BLaER1 treated with 17β-estradiol and CSF1 and Interleukin-3, amounts not matched to agents 10 nM and 100 nM (cell line): ENCODE results near the gene GTF2F1.
"Not testable (repeated sequence)": the region's sequence is repeated elsewhere in the genome, so short reads cannot be mapped to it uniquely, and the experiment has no call there.

Experiments
- H3K27ac ChIP-seq, 11 experiments: shearing (Covaris generic); formaldehyde crosslinking; 2 replicates each; pipeline ENCODE4 v1.8.1; 2022
- H3K27me3 ChIP-seq, 11 experiments: shearing (Covaris generic); formaldehyde crosslinking; 2 replicates each; pipeline ENCODE4 v1.8.1; 2022
- H3K36me3 ChIP-seq, 11 experiments: shearing (Covaris generic); formaldehyde crosslinking; 2 replicates each; pipeline ENCODE4 v1.8.1; 2022
- H3K4me1 ChIP-seq, 10 experiments: shearing (Covaris generic); formaldehyde crosslinking; 2 replicates each; pipeline ENCODE4 v1.8.1; 2022
- H3K4me2 ChIP-seq, 11 experiments: shearing (Covaris generic); formaldehyde crosslinking; 2 replicates each; pipeline ENCODE4 v1.8.1; 2022
- H3K4me3 ChIP-seq, 10 experiments: shearing (Covaris generic); formaldehyde crosslinking; 2 replicates each; pipeline ENCODE4 v1.8.1; 2022
- H3K9ac ChIP-seq, 11 experiments: shearing (Covaris generic); formaldehyde crosslinking; 2 replicates each; pipeline ENCODE4 v1.8.1; 2022
- H3K9me3 ChIP-seq, 11 experiments: shearing (Covaris generic); formaldehyde crosslinking; replicated peaks in 1 of 11; 2 replicates each; pipeline ENCODE4 v1.8.1; 2022
- H4K20me1 ChIP-seq, 11 experiments: shearing (Covaris generic); formaldehyde crosslinking; 2 replicates each; pipeline ENCODE4 v1.8.1; 2022
- Cebpa-rat ChIP-seq, 11 experiments: shearing (Covaris generic); IDR thresholded peaks; 2 replicates each; pipeline ENCODE4 v1.8.1; 2022

The GTF2F1 gene

GRCh38 chr19:6373096-6373812 is 19.7 kb downstream of the GTF2F1 start:
- Histone ChIP-seq H3K36me3 (peaks cover 18 to 55% (median 39%) of the 10 kb centered on the region in 11 experiments), H3K27me3 (no peaks in the 10 kb centered on the region)
- TF ChIP-seq Cebpa-rat (IDR thresholded peaks at IDR 0.05), result no peak

GRCh38 chr19:6372594-6373095 is 20.3 kb downstream of the GTF2F1 start, which contains the start of gene ALKBH7:
ALKBH7 (plus strand) TSS chr19:6372794; CDS start chr19:6372821, 27 bp downstream.
- Histone ChIP-seq H3K9me3 (no peaks in the 10 kb centered on the region), H3K4me1 (peaks cover 8 to 16% (median 14%) of the 10 kb centered on the region in 10 experiments; a peak in 19 of 20 replicates), H4K20me1 (peaks cover 0 to 42% (median 4%) of the 10 kb centered on the region in 11 experiments; a peak in 9 of 22 replicates), H3K27me3 (no peaks in the 10 kb centered on the region), H3K36me3 (peaks cover 20 to 55% (median 41%) of the 10 kb centered on the region in 11 experiments), H3K9ac (peak within 1 kb of the TSS; percentile 84 to 92 (median 89)), H3K27ac (peak within 1 kb of the TSS; percentile 80 to 92 (median 88)), H3K4me3 (peak within 1 kb of the TSS; percentile 71 to 88 (median 76)), H3K4me2 (peak within 1 kb of the TSS; percentile 65 to 98 (median 86))
- TF ChIP-seq Cebpa-rat (IDR thresholded peaks at IDR 0.05), result no peak

More at GRCh38 chr19:6373096-6373812, 19.7 kb downstream of the GTF2F1 start:
- Histone ChIP-seq H3K9me3 (no peaks in the 10 kb centered on the region), H3K9ac (peak overlapping the region; percentile 84 to 92 (median 89)), H4K20me1 (peaks cover 0 to 47% (median 5%) of the 10 kb centered on the region in 11 experiments; a peak in 10 of 22 replicates), H3K4me3 (peak overlapping the region; percentile 71 to 88 (median 76)), H3K27ac (peak overlapping the region; percentile 80 to 92 (median 88)), H3K4me1 (peaks cover 8 to 16% (median 14%) of the 10 kb centered on the region in 10 experiments; a peak in 19 of 20 replicates), H3K4me2 (peak overlapping the region; percentile 65 to 87 (median 83))

- Histone ChIP-seq H4K20me1 (peaks cover 0 to 10% (median 0%) of the 10 kb centered on the region in 11 experiments; a peak in 2 of 22 replicates), H3K9me3 (no peaks in the 10 kb centered on the region), H3K27ac (no peak overlapping the region), H3K27me3 (no peaks in the 10 kb centered on the region), H3K36me3 (peaks cover 53 to 67% (median 61%) of the 10 kb centered on the region in 11 experiments), H3K4me2 (no peak overlapping the region), H3K4me1 (peaks cover 13 to 21% (median 15%) of the 10 kb centered on the region in 10 experiments), H3K4me3 (no peak overlapping the region), H3K9ac (peak overlapping the region in 1 of 11 experiments; percentile 41; a peak in 1 of 22 replicates)
- no peak for TF ChIP-seq Cebpa-rat (IDR thresholded peaks at IDR 0.05)
These were observed 28.6 kb downstream of the GTF2F1 start for GRCh38 chr19:6364353-6364752.

- peak overlapping the region; percentile 80 to 93 (median 86) for H3K4me3 ChIP-seq
- H3K27ac ChIP-seq, result peak overlapping the region; percentile 64 to 89 (median 84); a peak in 21 of 22 replicates
These were observed 30.6 kb downstream of the GTF2F1 start for GRCh38 chr19:6362351-6362801.

GRCh38 chr19:6362027-6362350 is 31.0 kb downstream of the GTF2F1 start:
- Histone ChIP-seq H3K27me3 (no peaks in the 10 kb centered on the region), H3K9ac (peak overlapping the region; percentile 82 to 93 (median 91)), H3K36me3 (peaks cover 29 to 43% (median 38%) of the 10 kb centered on the region in 11 experiments), H3K27ac (peak overlapping the region; percentile 64 to 89 (median 84); a peak in 21 of 22 replicates), H3K4me2 (peak overlapping the region; percentile 88 to 99 (median 97)), H3K9me3 (no peaks in the 10 kb centered on the region), H3K4me1 (peaks cover 13 to 21% (median 15%) of the 10 kb centered on the region in 10 experiments), H4K20me1 (peaks cover 0 to 7% (median 0%) of the 10 kb centered on the region in 11 experiments; a peak in 1 of 22 replicates), H3K4me3 (peak overlapping the region; percentile 80 to 93 (median 86))
- no peak for TF ChIP-seq Cebpa-rat (IDR thresholded peaks at IDR 0.05)

More at GRCh38 chr19:6362351-6362801, 30.6 kb downstream of the GTF2F1 start:
- Histone ChIP-seq H3K4me2 (peak overlapping the region; percentile 88 to 99 (median 97)), H3K36me3 (peaks cover 33 to 47% (median 42%) of the 10 kb centered on the region in 11 experiments), H4K20me1 (peaks cover 0 to 7% (median 0%) of the 10 kb centered on the region in 11 experiments; a peak in 1 of 22 replicates), H3K4me1 (peaks cover 13 to 21% (median 15%) of the 10 kb centered on the region in 10 experiments), H3K9me3 (no peaks in the 10 kb centered on the region), H3K27me3 (no peaks in the 10 kb centered on the region), H3K9ac (peak overlapping the region; percentile 82 to 93 (median 91))
- no peak for TF ChIP-seq Cebpa-rat (IDR thresholded peaks at IDR 0.05)

- Histone ChIP-seq H3K36me3 (peaks cover 17 to 32% (median 26%) of the 10 kb centered on the region in 11 experiments), H3K27ac (peak overlapping the region in 9 of 11 experiments; percentile 74 to 89 (median 85); a peak in 15 of 22 replicates), H3K9ac (peak overlapping the region in 9 of 11 experiments; percentile 82 to 93 (median 89); a peak in 14 of 22 replicates), H3K4me3 (peak overlapping the region; percentile 80 to 93 (median 86)), H3K4me1 (peaks cover 13 to 21% (median 15%) of the 10 kb centered on the region in 10 experiments), H3K4me2 (peak overlapping the region in 3 of 11 experiments; percentile 31 to 90 (median 45); a peak in 8 of 22 replicates)
- H3K27me3 ChIP-seq, H3K9me3 ChIP-seq, H4K20me1 ChIP-seq: not testable (repeated sequence)
These were observed 32.1 kb downstream of the GTF2F1 start for GRCh38 chr19:6360857-6361216.

GRCh38 chr19:6360445-6360844 is 32.5 kb downstream of the GTF2F1 start:
- Histone ChIP-seq H3K4me3 (0 out of 20 replicates have a peak overlapping the region, but pooled peaks of 1 of the 10 experiments have one; percentile 87), H3K4me1 (peaks cover 13 to 21% (median 15%) of the 10 kb centered on the region in 10 experiments), H3K36me3 (peaks cover 14 to 28% (median 22%) of the 10 kb centered on the region in 11 experiments)
- not testable (repeated sequence) for H4K20me1 ChIP-seq, H3K9me3 ChIP-seq, H3K27ac ChIP-seq, H3K4me2 ChIP-seq, H3K27me3 ChIP-seq, H3K9ac ChIP-seq

- Histone ChIP-seq H3K9ac (no peak overlapping the region), H4K20me1 (peaks cover 0 to 5% (median 0%) of the 10 kb centered on the region in 11 experiments; a peak in 1 of 22 replicates), H3K27me3 (no peaks in the 10 kb centered on the region), H3K9me3 (peaks cover 0 to 8% (median 1%) of the 10 kb centered on the region in 11 experiments; a peak in 9 of 22 replicates), H3K36me3 (peaks cover 7 to 21% (median 15%) of the 10 kb centered on the region in 11 experiments), H3K4me3 (no peak overlapping the region), H3K27ac (no peak overlapping the region), H3K4me1 (peaks cover 13 to 17% (median 15%) of the 10 kb centered on the region in 10 experiments), H3K4me2 (no peak overlapping the region)
- TF ChIP-seq Cebpa-rat (IDR thresholded peaks at IDR 0.05), result no peak
These were observed 33.2 kb downstream of the GTF2F1 start for GRCh38 chr19:6359568-6360341.
